GM12878 (cell line): ENCODE data around the gene HSCB. TPM values are rescaled to one million over a fixed set of nuclear protein-coding genes. Genes with fewer than 3 reads are reported as not detected.

Experiments used
- ATAC-seq: fragments of 200-7000 bp; cut with Tn5 transposase; 3 replicates; pipeline ENCODE4 v1.9.1; 2020; ENCODE audit warnings: mild to moderate bottlenecking, moderate library complexity
- BruUV-seq: library from RNA; stranded (reverse); fragments of 400-500 nt; replicated peaks from 2 replicates; lab custom pipeline; 2021; lab: Mats Ljungman, UMichigan
- CTCF ChIA-PET: fragments of 300-600 bp; sonication (Branson Sonifier 250); formaldehyde crosslinking; extraction: SDS; loops from one replicate; lab custom pipeline; 2021; ENCODE audit warnings: inconsistent platforms; lab: Yijun Ruan, JAX
- POLR2A ChIA-PET: fragments of 350-600 bp; formaldehyde crosslinking; extraction: SDS; loops from one replicate; lab custom pipeline; 2021; ENCODE audit warnings: inconsistent platforms; lab: Charles Lee
- RAD21 ChIA-PET: fragments of 300-600 bp; sonication (Branson Sonifier 250); formaldehyde crosslinking; loops from one replicate; lab custom pipeline; 2023; ENCODE audit warnings: antibody characterized with exemption; ENCODE audit not compliant: unreplicated experiment; lab: Charles Lee
- SMC1A ChIA-PET: fragments of 300-600 bp; sonication (Branson Sonifier 250); formaldehyde crosslinking; loops from one replicate; lab custom pipeline; 2023; ENCODE audit not compliant: unreplicated experiment, uncharacterized antibody; lab: Charles Lee
- DNase-seq: peaks from one replicate; pipeline ENCODE4 v3.0.0-alpha.2; 2011; ENCODE audit warnings: low read depth, low spot score
- FAIRE-seq: peaks from 3 replicates; lab custom pipeline; 2011; peaks lifted over from hg19 to GRCh38; lab: Jason Lieb, UNC
- H2AFZ ChIP-seq: 2 replicates; pipeline ENCODE4 v1.6.0; 2011; ENCODE audit warnings: low read depth, low read length, control low read depth; ENCODE audit not compliant: control insufficient read depth
- H3K27ac ChIP-seq: 2 replicates; pipeline ENCODE4 v1.5.1; 2011; ENCODE audit warnings: control low read depth; ENCODE audit not compliant: control insufficient read depth, insufficient read depth
- H3K27me3 ChIP-seq, 2 experiments: replicated peaks in 1 of 2; 2 replicates each; pipeline versions ENCODE4 v1.6.0 to v1.6.1; 2011; ENCODE audit warnings: low read length in 1 of 2; ENCODE audit not compliant: control insufficient read depth in 2 of 2, insufficient read depth in 2 of 2
- H3K36me3 ChIP-seq, 2 experiments: 2 replicates each; pipeline ENCODE4 v1.5.1; 2011; ENCODE audit warnings: low read length in 1 of 2; ENCODE audit not compliant: control insufficient read depth in 2 of 2, insufficient read depth in 2 of 2
- H3K4me1 ChIP-seq: 2 replicates; pipeline ENCODE4 v1.6.1; 2011; ENCODE audit warnings: mild to moderate bottlenecking, low read length, moderate library complexity, mixed read lengths; ENCODE audit not compliant: control insufficient read depth, insufficient read depth
- H3K4me2 ChIP-seq: 2 replicates; pipeline ENCODE4 v1.6.0; 2011; ENCODE audit warnings: control low read depth; ENCODE audit not compliant: control insufficient read depth, insufficient read depth
- H3K4me3 ChIP-seq: fragments of 200-600 bp; sonication (generic); 2 replicates; pipeline ENCODE4 v1.5.1; 2016
- H3K79me2 ChIP-seq: 2 replicates; pipeline ENCODE4 v1.6.0; 2011; ENCODE audit warnings: low read length; ENCODE audit not compliant: control insufficient read depth, insufficient read depth
- H3K9ac ChIP-seq: 2 replicates; pipeline ENCODE4 v1.8.0; 2011; ENCODE audit warnings: low read length, control low read depth, mixed read lengths; ENCODE audit not compliant: control insufficient read depth, insufficient read depth
- H3K9me3 ChIP-seq: replicated peaks from 3 replicates; pipeline ENCODE4 v1.5.1; 2011; ENCODE audit warnings: mild to moderate bottlenecking, low read length; ENCODE audit not compliant: control insufficient read depth, insufficient read depth
- H4K20me1 ChIP-seq: 2 replicates; pipeline ENCODE4 v1.6.0; 2011; ENCODE audit not compliant: control insufficient read depth, insufficient read depth
- ATF7 ChIP-seq: fragments of 450-650 bp; IDR thresholded peaks from 2 replicates; pipeline ENCODE4 v1.6.1; 2016; ENCODE audit warnings: low read depth, mild to moderate bottlenecking
- BCLAF1 ChIP-seq: fragments of 450-650 bp; IDR thresholded peaks from 2 replicates; pipeline ENCODE4 v1.6.1; 2017; ENCODE audit warnings: antibody characterized with exemption, mild to moderate bottlenecking, moderate library complexity
- BHLHE40 ChIP-seq, 2 experiments: fragments of 450-650 bp in 1 of 2; IDR thresholded peaks; 2 replicates each; pipeline ENCODE4 v1.6.1; 2011 to 2017; ENCODE audit warnings: low read depth in 2 of 2, borderline replicate concordance in 1 of 2, improper control_type of control experiment in 1 of 2, low read length in 1 of 2, mild to moderate bottlenecking in 1 of 2
- CBX5 ChIP-seq: sonication (generic); IDR thresholded peaks from 2 replicates; pipeline ENCODE4 v1.6.1; 2016; ENCODE audit warnings: low read depth, moderate library complexity, mild to moderate bottlenecking, inconsistent platforms
- ESRRA ChIP-seq: IDR thresholded peaks from 2 replicates; pipeline ENCODE4 v1.6.1; 2012; ENCODE audit warnings: mild to moderate bottlenecking, low read length, improper control_type of control experiment
- KAT2A ChIP-seq: conservative IDR thresholded peaks from 2 replicates; pipeline ENCODE4 v1.6.1; 2011; ENCODE audit warnings: low read depth, low read length; ENCODE audit not compliant: control insufficient read depth
- NFIC ChIP-seq: IDR thresholded peaks from 2 replicates; pipeline ENCODE4 v1.6.1; 2012; ENCODE audit warnings: low read depth, mild to moderate bottlenecking, inconsistent platforms, low read length, moderate library complexity
- RB1 ChIP-seq: fragments of 450-650 bp; formaldehyde crosslinking; IDR thresholded peaks from 2 replicates; pipeline ENCODE4 v1.6.1; 2017; ENCODE audit warnings: mild to moderate bottlenecking, borderline replicate concordance
- SPI1 ChIP-seq: IDR thresholded peaks from 2 replicates; pipeline ENCODE4 v1.6.1; 2011; ENCODE audit warnings: low read depth, mild to moderate bottlenecking, low read length, moderate library complexity, borderline replicate concordance; ENCODE audit not compliant: insufficient read depth
- YY1 ChIP-seq: IDR thresholded peaks from 2 replicates; pipeline ENCODE4 v1.6.1; 2011; ENCODE audit warnings: low read depth, mild to moderate bottlenecking, low read length
- WGBS: methylation state at CpG from one replicate; pipeline ENCODE4 v1.1.6; 2016; ENCODE audit warnings: low lambda C conversion rate; ENCODE audit not compliant: insufficient replicate concordance, insufficient coverage; ENCODE audit errors: missing lambda C conversion rate; 5-methylcytosine and 5-hydroxymethylcytosine counted together
- in situ Hi-C: fragments of 300-500 bp; cut with MboI; formaldehyde crosslinking; loops from 9 replicates; pipeline ENCODE4 v1.14.3; 2018; ENCODE audit warnings: mixed read lengths
- intact Hi-C: fragments of 100-400 bp; cut with micrococcal nuclease; formaldehyde crosslinking; loops from one replicate; pipeline ENCODE4 v1.14.2; 2022; ENCODE audit not compliant: unreplicated experiment
- polyA plus RNA-seq, 11 experiments: library from polyadenylated mRNA; depleted of rRNA in 4 of 11; unstranded in 6 of 11; stranded (reverse) in 5 of 11; fragments of >200 nt; fragmentation: Nextera tagmentation in 4 of 11; fragmentation: Illumina TruSeq in 1 of 11; extraction: Ambion mirVana in 4 of 11; extraction: Trizol in 1 of 11; gene quantifications; 1 replicate in 1 of 11; 2 replicates in 10 of 11; pipeline versions ENCODE4 v1.2.1 to v1.2.3, GENCODE V29; 2011 to 2016; ENCODE audit warnings: inconsistent platforms in 2 of 11, missing spikeins in 2 of 11, low read depth in 1 of 11
- total RNA-seq, 4 experiments: library from RNA; depleted of rRNA in 3 of 4; stranded (reverse); fragments of >200 nt in 3 of 4; fragmentation: Illumina TruSeq in 1 of 4; extraction: Trizol in 1 of 4; gene quantifications; 2 replicates each; pipeline versions ENCODE4 v1.2.1 to v1.2.3, GENCODE V29; 2013 to 2021
- TF ChIP-seq, protein P1 (sequence below): fragments of 450-650 bp; formaldehyde crosslinking; IDR thresholded peaks from 2 replicates; pipeline ENCODE4 v1.4.0; 2022; ENCODE audit warnings: mild to moderate bottlenecking, moderate library complexity

The HSCB gene
- total and polyA plus RNA-seq, 10 of the 15 experiments (the other 5 are each of a cell fraction or from before 2014, with no cell fraction given), result 10.6 to 28.4 (median 20.8) TPM

DNA sequence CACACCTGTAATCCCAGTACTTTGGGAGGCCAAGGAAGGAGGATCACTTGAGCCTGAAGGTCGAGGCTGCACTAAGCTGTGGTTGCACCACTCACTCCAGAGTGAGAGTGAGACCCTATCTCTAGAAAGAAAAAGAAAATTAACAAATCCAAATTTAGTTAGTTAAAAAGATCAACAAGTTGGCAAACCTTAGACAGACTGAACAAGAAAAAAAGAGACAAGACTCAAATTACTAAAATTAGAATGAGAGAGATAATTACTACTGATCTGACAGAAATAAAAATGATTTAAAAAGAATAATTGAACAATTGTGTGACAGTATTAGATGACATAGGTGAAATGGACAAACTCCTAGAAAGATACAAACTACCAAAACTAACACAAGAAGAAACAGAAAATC is 13.8 kb upstream of the HSCB start:
- Histone ChIP-seq H3K4me2 (no peak overlapping the region), H3K9me3 (no peaks in the 10 kb centered on the region), H3K36me3 (peaks cover 0 to 6% of the 10 kb centered on the region in 2 experiments; a peak in 3 of 4 replicates), H3K79me2 (no peaks in the 10 kb centered on the region), H4K20me1 (no peaks in the 10 kb centered on the region), H2AFZ (no peak overlapping the region), H3K9ac (no peak overlapping the region), H3K27me3 (no peaks in the 10 kb centered on the region), H3K4me3 (no peak overlapping the region), H3K4me1 (no peaks in the 10 kb centered on the region), H3K27ac (no peak overlapping the region)
- SMC1A ChIA-PET, result interaction anchor here (0.6 to 1.7 kb wide), 2 partner anchors 13 to 170 kb away, joined by 4 read pairs; partner anchors contain the start of gene CHEK2
- in situ Hi-C loops, result no loop called here
- DNase-seq (no peak), ATAC-seq (no peak), FAIRE-seq (no peak)
- 53% methylated on average over 1 of the region's 1 CpG for WGBS
- intact Hi-C loops, result no loop called here
- CTCF ChIA-PET, result no interaction called here
- TF ChIP-seq YY1 (no peak), ATF7 (no peak), SPI1 (no peak), ESRRA (no peak), KAT2A (no peak), BHLHE40 (IDR thresholded peaks at IDR 0.05; ENCODE audit: borderline replicate concordance in 1 of 2, low read depth in 2 of 2, low read length in 1 of 2) (no peak), CBX5 (no peak), RB1 (no peak), NFIC (no peak), BCLAF1 (no peak)
- TF ChIP-seq, protein P1, sequence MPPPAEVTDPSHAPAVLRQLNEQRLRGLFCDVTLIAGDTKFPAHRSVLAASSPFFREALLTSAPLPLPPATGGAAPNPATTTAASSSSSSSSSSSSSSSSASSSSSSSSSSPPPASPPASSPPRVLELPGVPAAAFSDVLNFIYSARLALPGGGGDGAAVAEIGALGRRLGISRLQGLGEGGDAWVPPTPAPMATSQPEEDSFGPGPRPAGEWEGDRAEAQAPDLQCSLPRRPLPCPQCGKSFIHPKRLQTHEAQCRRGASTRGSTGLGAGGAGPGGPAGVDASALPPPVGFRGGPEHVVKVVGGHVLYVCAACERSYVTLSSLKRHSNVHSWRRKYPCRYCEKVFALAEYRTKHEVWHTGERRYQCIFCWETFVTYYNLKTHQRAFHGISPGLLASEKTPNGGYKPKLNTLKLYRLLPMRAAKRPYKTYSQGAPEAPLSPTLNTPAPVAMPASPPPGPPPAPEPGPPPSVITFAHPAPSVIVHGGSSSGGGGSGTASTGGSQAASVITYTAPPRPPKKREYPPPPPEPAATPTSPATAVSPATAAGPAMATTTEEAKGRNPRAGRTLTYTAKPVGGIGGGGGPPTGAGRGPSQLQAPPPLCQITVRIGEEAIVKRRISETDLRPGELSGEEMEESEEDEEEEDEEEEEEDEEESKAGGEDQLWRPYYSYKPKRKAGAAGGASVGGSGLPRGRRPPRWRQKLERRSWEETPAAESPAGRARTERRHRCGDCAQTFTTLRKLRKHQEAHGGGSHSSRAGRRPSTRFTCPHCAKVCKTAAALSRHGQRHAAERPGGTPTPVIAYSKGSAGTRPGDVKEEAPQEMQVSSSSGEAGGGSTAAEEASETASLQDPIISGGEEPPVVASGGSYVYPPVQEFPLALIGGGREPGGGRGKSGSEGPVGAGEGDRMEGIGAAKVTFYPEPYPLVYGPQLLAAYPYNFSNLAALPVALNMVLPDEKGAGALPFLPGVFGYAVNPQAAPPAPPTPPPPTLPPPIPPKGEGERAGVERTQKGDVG (CRISPR knock-in tag), result no peak
- no TSS peak for BruUV-seq
- RAD21 ChIA-PET, result no interaction called here
- POLR2A ChIA-PET, result interaction anchor here (0.6 kb wide), 1 partner anchor 46 kb away, joined by 6 read pairs; no protein-coding TSS in a partner anchor
